Loucy (cell line): ENCODE data around the gene NCAPD2.

Experiments
- CTCF ChIP-seq: fragments of 200-600 bp; sonication (generic); conservative IDR thresholded peaks from 2 replicates; pipeline ENCODE4 v1.5.1; 2014; ENCODE audit warnings: mild to moderate bottlenecking, antibody characterized with exemption, low read length
- EZH2phosphoT487 ChIP-seq: fragments of 200-600 bp; IDR thresholded peaks from 2 replicates; pipeline ENCODE4 v1.6.1; 2018; ENCODE audit warnings: antibody characterized with exemption, mild to moderate bottlenecking, moderate library complexity, borderline replicate concordance

GRCh38 chr12:6570264-6570887 lies 76.5 kb downstream of the NCAPD2 start:
- TF ChIP-seq CTCF (peak; percentile 95), EZH2phosphoT487 (no peak)
